HG02610 (cell line): Measurements from ENCODE around the gene ASAP3.
"Not testable (repeated sequence)": the region's sequence is repeated elsewhere in the genome, so short reads cannot be mapped to it uniquely, and the experiment has no call there.

Source experiments
- ATAC-seq: cut with Tn5 transposase; IDR thresholded peaks from one replicate; pipeline ENCODE4 v1.9.1; 2021; ENCODE audit warnings: mild to moderate bottlenecking, moderate library complexity; ENCODE audit not compliant: unreplicated experiment

ASAP3 gene

DNA sequence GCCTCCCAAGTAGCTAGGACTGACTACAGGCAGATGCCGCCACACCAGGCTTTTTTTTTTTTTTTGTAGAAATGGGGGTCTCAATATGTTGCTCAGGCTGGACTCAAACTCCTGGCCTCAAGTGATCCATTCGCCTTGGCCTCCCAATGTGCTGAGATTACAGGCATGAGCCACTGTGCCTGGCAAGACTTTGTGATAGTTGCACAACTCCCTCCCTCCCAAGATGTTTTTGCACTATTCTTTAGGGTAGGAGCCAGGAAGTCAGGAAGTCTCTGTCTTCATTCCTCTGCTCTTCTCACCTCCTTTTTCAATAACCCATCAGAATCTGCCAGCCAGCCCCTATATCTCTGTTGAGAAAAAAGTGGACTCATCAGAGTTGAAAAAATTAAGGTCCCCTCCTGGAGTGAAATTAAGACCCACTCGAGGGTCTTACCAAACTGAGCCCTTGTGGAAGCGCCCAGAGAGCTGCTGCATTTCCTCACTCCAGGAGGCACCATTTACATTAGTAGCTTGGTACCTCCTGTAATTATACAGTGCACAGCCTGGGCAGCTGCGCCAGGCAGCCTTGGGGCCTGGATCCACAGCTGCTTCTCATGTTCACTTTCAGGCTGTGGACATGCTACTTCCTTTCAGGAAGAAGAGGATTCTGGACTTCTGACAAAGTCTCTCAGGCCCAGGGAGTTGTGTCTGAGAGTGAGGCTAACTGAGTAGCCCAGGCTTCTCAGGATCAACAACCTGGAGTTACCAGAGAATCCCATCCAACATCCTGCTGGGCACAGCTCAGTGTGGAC lies 83.5 kb downstream of the ASAP3 start:
- no peak for ATAC-seq

DNA sequence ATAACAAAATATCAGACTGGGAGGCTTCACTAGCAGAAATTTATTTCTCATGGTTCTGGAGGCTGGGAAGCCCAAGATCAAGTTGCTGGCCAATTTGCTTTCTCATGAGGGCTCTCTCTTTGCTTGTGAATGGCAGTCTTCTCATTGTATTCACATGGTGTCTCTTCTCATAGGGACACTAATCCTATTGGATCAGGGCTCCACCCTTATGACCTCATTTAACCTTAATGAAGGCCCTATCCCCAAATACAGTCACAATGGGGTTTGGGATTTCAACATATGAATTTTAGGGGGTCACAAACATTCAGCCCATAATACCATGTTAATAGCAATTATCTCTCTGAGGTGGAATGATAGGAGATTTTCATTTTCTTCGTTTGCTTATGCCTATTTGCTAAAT lies 84.8 kb downstream of the ASAP3 start:
- no peak for ATAC-seq

DNA sequence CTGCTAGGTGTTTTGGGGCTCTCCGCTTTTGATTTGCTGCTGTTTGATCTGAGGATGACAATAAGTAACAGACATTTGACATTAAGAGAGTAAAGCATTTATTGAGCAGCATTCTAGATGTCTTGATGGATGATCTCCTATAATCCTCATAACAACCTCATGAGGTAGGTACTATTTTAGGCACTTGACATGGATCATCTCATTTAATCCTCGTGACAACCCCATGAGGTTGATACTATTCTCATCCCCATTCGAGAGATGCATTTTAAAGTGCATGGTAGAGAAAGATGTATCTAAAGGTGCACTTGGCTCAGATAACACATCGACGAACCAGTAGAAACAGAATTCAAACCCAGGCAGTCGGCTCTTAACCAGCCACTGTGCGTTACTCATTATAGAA lies 86.1 kb downstream of the ASAP3 start:
- ATAC-seq: no peak

DNA sequence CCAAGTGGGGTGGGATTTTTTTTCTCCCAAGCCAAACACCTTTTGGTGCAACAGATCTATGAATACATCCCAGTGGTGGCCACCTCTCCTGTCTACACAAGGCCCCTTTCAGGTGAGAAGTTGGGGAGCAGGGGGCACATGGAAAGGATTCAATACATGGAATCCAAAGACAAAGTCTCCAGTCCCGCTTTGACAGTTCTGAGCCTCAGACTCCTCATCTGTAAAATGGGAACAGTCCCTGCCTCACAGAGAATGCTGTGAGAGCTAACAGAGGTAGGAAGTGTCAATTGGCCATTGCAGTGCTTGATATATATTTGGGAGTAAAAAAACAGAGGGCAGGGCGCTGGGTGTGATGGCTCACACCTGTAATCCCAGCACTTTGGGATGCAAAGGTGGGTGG lies 87.6 kb downstream of the ASAP3 start:
- no peak for ATAC-seq

DNA sequence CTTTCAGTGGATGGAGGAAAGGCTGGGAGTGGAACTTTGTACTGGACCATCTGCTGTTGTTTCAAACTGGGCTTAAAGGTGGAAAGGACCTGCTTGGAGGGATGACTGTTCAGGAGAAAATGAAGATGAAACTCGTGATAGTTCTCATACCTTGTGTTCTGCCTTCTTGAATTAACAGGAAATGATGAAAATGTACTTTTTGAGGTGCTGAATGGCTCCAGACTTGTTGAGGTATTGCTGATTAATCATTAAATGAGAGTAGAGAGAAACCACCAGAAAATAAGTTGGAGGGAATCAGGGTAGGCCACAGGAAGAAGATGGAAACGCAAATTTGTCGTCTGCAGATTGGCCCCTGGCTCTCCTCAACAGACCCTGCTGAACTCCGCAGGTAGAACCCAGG lies 88.1 kb downstream of the ASAP3 start:
- ATAC-seq: no peak

DNA sequence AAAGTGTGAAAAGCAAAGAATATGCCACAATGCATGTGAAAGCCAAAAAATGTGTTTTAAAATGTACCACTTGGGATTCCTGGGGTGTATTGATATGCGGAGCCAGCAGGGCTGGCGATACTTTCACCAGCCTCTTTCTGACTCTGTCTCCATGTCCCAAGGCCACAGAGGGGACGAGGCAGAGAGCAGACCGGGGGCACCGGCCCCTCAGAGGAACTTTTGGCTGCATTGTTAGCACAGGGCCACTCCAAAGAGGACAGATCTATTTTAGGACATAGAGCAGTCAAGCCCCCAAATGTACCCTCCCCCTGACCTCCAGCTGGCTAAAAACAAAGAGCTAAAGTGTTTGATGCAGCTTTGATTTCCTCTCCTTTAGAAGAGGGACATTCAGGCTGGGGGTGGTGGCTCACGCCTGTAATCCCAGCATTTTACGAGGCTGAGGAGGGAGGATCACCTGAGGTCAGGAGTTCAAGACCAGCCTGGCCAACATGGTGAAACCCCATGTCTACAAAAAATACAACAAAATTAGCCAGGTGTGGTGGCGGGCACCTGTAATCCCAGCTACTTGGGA lies 88.7 kb downstream of the ASAP3 start:
- no peak for ATAC-seq

DNA sequence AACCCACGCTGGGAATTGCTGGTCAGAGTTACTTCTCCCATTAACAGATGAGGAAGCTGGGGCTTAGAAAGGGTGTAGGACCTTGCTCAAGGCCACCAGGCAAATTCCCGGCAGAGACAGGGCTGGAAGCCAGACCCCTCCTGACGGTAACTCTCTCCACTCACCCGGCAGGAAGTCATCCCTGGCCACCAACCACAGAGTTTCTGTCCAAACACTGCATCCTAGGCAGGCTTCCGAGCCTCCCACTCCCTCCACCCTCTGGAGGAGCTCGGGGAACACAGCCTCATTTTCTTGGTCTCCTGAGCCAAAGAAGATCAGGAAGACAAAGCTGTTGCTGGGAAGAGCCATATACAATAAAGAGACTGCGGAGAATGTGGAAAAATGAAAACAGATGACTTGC lies 89.3 kb downstream of the ASAP3 start:
- ATAC-seq: no peak

DNA sequence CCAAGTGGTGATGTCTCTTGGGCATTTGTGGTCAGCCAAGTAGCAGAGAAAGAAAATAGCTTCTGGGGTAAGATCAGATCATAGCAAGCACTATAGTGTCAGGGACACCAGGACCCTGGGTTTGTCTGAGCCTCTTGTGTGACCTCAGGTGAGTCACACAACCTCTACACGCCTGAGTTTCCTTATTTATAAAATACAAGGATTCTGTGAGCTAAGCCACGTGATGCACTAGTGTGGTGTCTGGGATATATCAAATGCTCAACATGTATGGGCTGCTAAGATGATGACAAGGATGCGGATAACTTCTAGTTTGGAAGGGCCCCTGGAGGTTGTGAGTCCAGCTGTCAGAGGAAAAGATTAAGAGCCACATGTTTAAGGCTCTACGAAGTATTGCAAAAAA lies 89.8 kb downstream of the ASAP3 start:
- no peak for ATAC-seq

DNA sequence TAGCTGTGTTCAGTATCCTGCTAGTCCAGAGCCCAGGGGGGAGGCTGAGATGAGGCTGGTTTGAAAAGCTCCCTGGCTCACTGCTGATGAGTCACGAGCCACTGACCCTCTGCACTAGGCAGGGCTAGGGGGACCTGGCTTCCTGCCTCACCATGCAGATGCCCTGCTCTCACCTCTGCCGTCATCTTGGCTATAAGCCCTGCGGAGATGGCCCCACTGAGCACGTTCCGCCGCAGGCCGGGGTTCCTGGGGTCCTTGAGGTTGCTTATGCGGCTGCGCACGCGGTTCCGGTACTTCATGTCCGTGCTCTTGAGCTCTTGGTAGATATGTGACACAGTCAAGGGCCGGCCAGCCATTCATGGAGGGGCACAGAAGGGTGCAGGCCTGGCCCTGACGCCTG lies 90.3 kb downstream of the ASAP3 start:
- no peak for ATAC-seq

DNA sequence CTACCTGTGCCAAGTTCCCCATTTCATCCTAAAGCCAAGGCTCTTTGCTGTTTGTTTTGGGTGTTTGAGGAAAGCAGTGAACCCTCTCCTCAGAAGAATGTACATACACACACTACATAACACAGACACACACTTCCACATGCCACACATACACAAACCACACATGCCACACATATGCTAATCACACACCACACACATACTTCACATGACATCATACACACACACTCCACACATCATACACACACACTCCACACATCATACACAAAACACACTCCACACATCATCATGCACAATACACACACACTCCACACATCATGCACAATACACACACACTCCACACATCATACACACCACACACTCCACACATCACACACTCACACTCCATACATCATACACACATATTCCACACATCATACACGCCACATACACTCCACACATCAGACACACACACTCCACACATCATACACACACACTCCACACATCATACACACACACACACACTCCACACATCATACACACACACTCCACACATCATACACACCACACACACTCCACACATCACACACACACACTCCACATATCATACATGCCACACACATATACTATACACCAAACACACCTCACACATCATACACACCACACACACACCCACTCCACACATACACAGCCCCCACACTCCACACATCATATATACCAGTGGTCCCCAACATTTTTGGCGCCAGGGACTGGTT lies 91.7 kb downstream of the ASAP3 start:
- ATAC-seq: no peak

DNA sequence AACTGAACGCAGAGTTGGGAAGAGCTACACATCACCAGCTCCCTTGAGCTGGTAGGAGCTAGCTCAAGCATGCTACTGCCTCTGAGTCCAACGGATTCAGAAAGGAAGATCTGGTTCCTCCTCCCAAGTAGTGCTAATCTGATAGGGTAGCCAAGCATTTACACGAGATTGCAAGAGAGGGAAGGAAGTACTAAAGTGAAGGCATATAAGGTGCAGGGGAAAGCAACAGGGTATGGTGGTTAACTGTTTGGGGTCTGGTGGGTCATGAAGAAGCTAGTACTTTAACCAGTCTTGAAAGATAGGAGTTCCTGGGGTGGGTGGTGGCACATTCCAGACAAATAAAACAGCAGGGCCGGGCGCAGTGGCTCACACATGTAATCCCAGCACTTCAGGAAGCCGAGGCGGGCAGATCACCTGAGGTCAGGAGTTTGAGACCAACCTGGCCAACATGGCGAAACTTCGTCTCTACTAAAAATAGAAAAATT lies 94.1 kb downstream of the ASAP3 start:
- ATAC-seq: no peak

DNA sequence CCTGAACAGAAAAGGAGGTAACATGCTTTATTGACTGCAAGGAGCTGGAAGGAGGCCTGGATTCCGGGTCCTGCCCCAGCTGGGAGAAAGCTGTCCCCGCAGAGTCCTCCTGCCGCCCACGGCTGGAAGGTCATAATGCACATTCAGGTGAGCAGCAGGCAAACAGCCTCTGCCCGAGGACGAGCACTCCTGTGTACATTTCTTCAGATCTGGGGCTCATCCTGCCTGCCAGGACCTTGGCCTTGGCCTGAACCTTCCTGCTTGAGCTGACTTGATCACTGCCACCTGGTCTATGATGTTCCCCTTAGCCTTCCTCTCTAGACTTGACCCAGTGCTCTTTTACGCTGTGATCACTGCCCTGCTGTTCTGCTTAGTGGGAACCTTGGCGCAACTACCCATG lies 96.5 kb downstream of the ASAP3 start:
- ATAC-seq: no peak

DNA sequence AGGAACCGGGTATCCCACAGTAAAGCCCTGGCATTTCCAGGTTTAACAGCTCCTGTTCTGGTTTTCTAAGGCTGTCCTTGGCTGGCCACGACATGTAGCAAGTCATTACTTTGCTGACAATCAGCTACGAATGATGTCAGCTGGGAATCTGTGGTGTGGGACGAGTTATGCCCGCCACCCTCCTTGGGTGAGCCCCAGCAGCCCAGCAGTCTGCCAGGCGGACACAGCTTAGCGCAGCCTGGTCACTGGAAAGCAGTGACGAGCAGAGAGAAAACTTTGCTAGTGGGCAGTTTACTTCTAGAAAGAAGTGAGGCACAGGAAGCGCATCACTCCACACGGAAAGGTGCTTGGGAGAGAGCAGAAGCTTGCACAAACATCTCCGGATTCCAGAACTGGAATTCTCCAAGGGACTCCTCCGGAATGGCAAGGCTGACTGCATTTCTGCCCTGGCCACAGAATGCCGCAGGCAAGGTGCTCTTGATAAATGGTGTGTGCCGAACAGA lies 98.8 kb downstream of the ASAP3 start:
- ATAC-seq: no peak

DNA sequence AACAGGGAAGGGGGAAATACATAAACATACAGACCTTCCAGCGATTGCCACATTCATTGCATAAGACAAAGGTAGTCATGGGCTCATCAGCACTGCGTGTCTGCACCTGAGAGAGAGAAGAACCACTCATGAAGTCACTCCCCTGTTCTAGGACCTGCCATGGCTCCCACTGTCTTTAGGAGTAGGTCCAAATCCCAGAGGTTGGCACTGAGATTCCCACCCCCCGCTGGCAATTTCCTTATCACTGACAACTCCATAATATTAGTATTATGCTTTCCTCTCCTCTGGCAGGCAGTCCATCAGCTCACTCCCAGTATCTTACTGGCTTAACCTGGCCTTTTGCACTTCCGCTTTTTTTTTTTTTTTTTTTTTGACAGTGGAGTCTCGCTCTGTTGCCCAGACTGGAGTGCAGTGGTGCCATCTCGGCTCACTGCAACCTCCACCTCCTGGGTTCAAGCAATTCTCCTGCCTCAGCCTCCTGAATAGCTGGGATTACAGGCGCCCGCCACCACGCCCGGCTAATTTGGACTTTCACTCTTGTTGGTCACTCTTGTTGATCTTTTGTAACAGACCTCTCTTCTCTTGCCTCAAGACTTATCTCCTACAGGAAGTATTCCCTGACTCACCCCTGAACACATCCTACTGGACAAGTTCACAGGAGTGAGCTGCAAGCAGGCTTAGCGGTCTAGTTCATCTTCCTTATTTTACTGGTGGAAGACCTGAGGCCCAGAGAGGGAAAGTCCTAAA lies 99.5 kb downstream of the ASAP3 start:
- ATAC-seq: no peak

DNA sequence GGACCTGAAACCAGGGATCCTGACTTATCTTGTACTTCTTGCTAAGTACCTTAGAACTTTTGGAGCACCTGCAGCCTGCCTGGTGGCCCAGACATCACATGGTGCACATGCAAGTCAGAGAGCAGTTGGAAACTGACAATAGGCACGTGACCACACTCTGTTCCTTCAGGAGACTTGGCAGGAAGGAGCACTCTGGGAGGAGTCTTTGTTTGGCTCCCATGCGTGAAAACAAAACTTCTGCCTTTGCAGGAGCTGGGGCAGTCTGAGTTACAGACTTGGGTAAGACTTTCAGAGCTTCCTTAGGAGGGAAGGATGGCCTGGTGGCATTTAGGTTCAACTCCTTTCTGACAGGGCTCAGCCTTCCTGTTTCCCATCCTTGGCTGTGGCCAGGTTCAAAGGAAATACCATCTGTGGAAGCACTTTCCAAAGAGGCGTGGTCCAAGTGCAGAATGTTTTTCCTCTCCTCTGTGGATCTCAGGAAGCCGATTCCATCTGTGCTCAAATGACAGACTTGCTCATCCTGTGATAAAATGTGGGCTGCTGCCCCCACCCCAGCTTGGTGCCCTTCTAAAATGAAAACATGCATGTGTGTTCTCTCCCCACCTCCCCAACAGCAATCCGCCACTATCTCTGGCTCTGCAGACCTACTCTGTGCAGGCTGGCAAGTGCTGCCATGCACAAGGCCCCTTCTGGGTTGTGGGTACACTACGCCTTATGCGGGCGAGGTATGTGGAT lies 100.2 kb downstream of the ASAP3 start:
- no peak for ATAC-seq

DNA sequence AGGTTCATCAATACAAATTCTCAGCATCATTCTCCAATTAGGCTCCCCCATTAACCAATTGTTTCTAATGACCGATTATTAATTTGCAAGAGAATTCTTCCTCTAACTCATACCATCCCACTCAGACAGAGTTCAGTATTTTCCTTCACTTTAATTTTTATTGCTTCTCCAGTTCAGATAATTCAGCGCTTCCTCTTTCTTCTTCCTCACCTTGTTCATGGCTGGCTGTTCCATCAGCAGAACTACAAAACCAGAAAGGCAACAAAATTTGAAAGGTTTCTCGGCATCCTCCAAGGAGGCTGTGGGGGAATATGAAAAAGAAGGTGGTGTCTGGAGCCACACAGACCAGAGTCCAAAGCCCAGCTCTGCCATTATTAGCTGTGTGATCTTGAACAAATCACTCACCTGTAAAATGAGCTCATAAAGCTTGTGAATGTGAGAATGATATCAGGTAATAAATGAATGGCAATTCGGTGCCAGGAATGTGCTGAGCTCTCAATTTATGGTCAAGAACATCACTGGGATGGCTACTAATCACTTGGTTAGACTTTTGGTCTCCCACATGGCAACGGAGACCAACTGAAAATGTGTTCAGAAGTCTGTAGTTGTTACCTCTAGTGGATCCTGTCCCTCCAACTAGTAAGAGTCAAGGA lies 102.6 kb downstream of the ASAP3 start:
- no peak for ATAC-seq

DNA sequence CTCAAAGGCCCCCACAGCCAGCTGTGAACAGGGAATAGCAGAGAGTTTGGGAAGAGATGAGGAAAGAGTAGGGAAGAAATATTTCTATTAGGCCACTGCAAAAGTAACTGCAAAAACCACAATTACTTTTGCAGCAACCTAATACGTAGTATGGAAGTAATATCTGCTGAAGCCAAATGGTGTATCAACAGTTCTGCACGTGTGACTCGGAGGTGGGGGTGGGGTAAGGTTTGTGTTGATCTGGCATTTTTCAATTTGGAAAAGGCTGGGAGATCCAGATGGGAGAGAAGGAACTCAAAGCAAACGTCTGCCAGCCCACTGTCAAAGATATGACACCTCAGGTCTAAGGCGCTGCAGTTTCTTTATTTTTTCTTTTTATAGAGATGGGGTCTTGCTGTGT lies 103.3 kb downstream of the ASAP3 start:
- no peak for ATAC-seq

DNA sequence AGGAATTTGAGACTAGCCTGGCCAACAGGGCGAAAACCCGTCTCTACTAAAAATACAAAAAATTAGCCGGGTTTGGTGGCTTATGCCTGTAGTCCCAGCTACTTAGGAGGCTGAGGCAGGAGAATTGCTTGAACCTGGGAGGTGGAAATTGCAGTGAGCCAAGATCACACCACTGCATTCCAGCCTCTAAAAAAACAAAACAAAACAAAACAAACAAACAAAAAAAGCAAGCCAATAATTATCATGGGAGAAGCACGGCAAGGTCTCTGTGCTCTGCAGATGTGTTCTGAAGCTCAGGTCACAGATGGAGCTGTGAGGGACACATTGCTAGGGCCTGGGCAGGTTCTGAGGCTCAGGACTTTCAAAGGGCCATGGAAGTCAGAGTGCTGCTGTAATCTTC lies 103.7 kb downstream of the ASAP3 start:
- ATAC-seq: not testable (repeated sequence)
